Activated CD4-positive, CD25-positive, alpha-beta regulatory T cell treated with anti-CD3 and anti-CD28 coated beads, Interleukin-2, amount 50 U/mL, for 24 hours (primary cell): ENCODE data around the gene TCTN1.
A peak's percentile ranks its signal among the peaks of the same experiment; 100 is the strongest.
"Not testable (repeated sequence)": the region's sequence is repeated elsewhere in the genome, so short reads cannot be mapped to it uniquely, and the experiment has no call there.

Experiments
- ATAC-seq, 2 donors: fragments of 150-1000 bp; cut with Tn5 transposase; one replicate each; pipeline ENCODE4 v1.10.0; 2021; ENCODE audit warnings: mild to moderate bottlenecking in 1 of 2, moderate library complexity in 1 of 2

The TCTN1 gene

GRCh38 chr12:110587102-110587501, 26.8 kb upstream of the TCTN1 start:
- ATAC-seq, result not testable (repeated sequence)

- no peak for ATAC-seq
Measured at GRCh38 chr12:110590059-110590458, 23.9 kb upstream of the TCTN1 start.

GRCh38 chr12:110590806-110591326, 23.1 kb upstream of the TCTN1 start:
- peak; percentile 84 to 92 for ATAC-seq

- ATAC-seq, result no peak
Measured at GRCh38 chr12:110591451-110592051, 22.4 kb upstream of the TCTN1 start.

GRCh38 chr12:110592078-110592477, 21.9 kb upstream of the TCTN1 start:
- no peak for ATAC-seq

- ATAC-seq, result not testable (repeated sequence)
Measured at GRCh38 chr12:110592919-110593318, 21.0 kb upstream of the TCTN1 start.

GRCh38 chr12:110597885-110598284, 16.0 kb upstream of the TCTN1 start:
- no peak for ATAC-seq

GRCh38 chr12:110599334-110599733, 14.6 kb upstream of the TCTN1 start:
- ATAC-seq, result no peak

GRCh38 chr12:110600254-110600653, 13.7 kb upstream of the TCTN1 start:
- no peak for ATAC-seq

GRCh38 chr12:110602085-110602814, 11.7 kb upstream of the TCTN1 start:
- peak; percentile 75 to 81 for ATAC-seq

GRCh38 chr12:110606253-110606611, 7.7 kb upstream of the TCTN1 start:
- no peak for ATAC-seq

GRCh38 chr12:110613071-110613770, 708 bp upstream of the TCTN1 start:
- ATAC-seq, result no peak

- no peak for ATAC-seq
Measured at GRCh38 chr12:110615171-110615570, 1.2 kb downstream of the TCTN1 start.

- ATAC-seq, result no peak
Measured at GRCh38 chr12:110616471-110617115, 2.7 kb downstream of the TCTN1 start.

- ATAC-seq, result peak; percentile 79 to 80
Measured at GRCh38 chr12:110619534-110619953, 5.6 kb downstream of the TCTN1 start.

- ATAC-seq, result no peak
Measured at GRCh38 chr12:110622582-110622981, 8.7 kb downstream of the TCTN1 start.

GRCh38 chr12:110627500-110628195, 13.7 kb downstream of the TCTN1 start:
- no peak for ATAC-seq

GRCh38 chr12:110635055-110635454, 21.1 kb downstream of the TCTN1 start:
- ATAC-seq, result no peak

- no peak for ATAC-seq
Measured at GRCh38 chr12:110636516-110636915, 22.6 kb downstream of the TCTN1 start.

GRCh38 chr12:110637869-110638441, 24.0 kb downstream of the TCTN1 start:
- no peak for ATAC-seq

- ATAC-seq, result peak; percentile 63 to 74
Measured at GRCh38 chr12:110638796-110639195, 24.9 kb downstream of the TCTN1 start.
